Skeletal muscle satellite cell (primary cell): ENCODE data around the gene FAM43B. TPM values are rescaled to one million over a fixed set of nuclear protein-coding genes. Genes with fewer than 3 reads are reported as not detected.
A peak's percentile ranks its signal among the peaks of the same experiment; 100 is the strongest.
"Not testable (repeated sequence)": the region's sequence is repeated elsewhere in the genome, so short reads cannot be mapped to it uniquely, and the experiment has no call there.

ENCODE experiments used
- H3K27me3 ChIP-seq: 2 replicates; pipeline ENCODE4 v1.7.0; 2013; ENCODE audit warnings: low read length; ENCODE audit not compliant: control insufficient read depth, insufficient read depth
- H3K36me3 ChIP-seq: 2 replicates; pipeline ENCODE4 v1.7.0; 2013; ENCODE audit warnings: mild to moderate bottlenecking, control low read depth, low read length; ENCODE audit not compliant: insufficient read depth
- H3K4me1 ChIP-seq: 2 replicates; pipeline ENCODE4 v1.7.0; 2013; ENCODE audit warnings: low read length; ENCODE audit not compliant: control insufficient read depth, insufficient read depth
- H3K4me2 ChIP-seq: 2 replicates; pipeline ENCODE4 v1.7.0; 2013; ENCODE audit warnings: mild to moderate bottlenecking, low read length
- H3K4me3 ChIP-seq: 2 replicates; pipeline ENCODE4 v1.7.0; 2013; ENCODE audit warnings: low read length
- H3K9ac ChIP-seq: 2 replicates; pipeline ENCODE4 v1.7.0; 2013; ENCODE audit warnings: mild to moderate bottlenecking, low read depth, low read length, moderate library complexity
- H3K9me3 ChIP-seq: replicated peaks from 2 replicates; pipeline ENCODE4 v1.7.0; 2013; ENCODE audit warnings: mild to moderate bottlenecking, control low read depth, low read length
- total RNA-seq: library from RNA; depleted of rRNA; stranded (reverse); fragments of >200 nt; gene quantifications from 2 replicates; pipeline ENCODE4 v1.2.3, GENCODE V29; 2012; rRNA removed

Gene FAM43B
- under 0.01 and 0.22 TPM in 2 replicates for total RNA-seq

DNA sequence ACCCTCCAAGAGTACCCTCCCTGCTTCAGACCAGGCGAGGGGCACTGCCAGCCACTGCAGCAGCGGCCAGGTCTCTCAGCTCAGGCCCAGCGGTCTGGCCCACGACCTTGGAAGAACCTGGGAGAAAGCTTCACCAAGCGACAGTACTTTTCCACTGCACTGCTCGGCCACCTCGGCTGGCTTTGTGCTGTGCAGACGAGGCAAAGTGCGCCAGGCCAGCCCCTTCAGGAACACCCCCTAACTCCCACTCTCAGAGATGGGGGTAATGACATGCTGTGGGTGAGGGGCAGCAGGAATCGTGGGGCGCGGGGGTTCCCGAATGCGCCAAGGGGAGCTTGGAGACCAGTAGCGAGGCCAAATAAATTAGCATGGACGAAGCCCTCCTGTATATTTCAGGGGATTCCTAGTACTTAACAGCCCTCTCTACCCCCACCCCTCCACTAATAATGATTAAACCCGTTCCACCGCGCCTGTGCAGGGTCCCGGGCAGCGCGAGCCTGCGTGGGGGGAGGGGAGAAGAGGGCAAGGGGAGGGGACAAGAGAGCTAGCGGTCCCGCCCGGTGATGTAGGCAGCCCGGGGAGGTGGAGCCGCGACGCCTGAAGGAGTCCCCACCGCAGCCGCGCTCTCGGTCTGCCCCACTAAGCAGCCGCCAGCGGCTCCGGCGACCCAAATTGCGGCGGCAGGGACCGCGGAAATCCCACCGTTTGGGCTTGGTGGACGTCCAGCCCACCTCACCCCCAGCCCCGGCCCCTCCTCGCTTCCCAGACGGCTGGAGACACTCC lies at the start of gene FAM43B:
Gene FAM43B (plus strand): TSS at position 629 of the 783 bp plus-strand sequence. CDS start 401 bp downstream, outside the sequence.
- Histone ChIP-seq H3K4me3 (peak within 1 kb of the TSS; percentile 34), H3K4me2 (peak within 1 kb of the TSS; percentile 71), H3K36me3 (no peaks in the 10 kb centered on the region), H3K27me3 (peaks cover 73% of the 10 kb centered on the region), H3K9ac (no peak within 1 kb of the TSS), H3K9me3 (no peaks in the 10 kb centered on the region), H3K4me1 (peaks cover 17% of the 10 kb centered on the region)

- no peaks in the 10 kb centered on the region for H3K9me3 ChIP-seq
- no peaks in the 10 kb centered on the region for H3K27me3 ChIP-seq
- peaks cover 31% of the 10 kb centered on the region for H3K36me3 ChIP-seq
- no peak overlapping the region for H3K4me3 ChIP-seq
- peaks cover 9% of the 10 kb centered on the region for H3K4me1 ChIP-seq
- H3K4me2 ChIP-seq: no peak overlapping the region
- no peak overlapping the region for H3K9ac ChIP-seq
Observed at GRCh38 chr1:20505488-20505887, 46.9 kb upstream of the FAM43B start.

DNA sequence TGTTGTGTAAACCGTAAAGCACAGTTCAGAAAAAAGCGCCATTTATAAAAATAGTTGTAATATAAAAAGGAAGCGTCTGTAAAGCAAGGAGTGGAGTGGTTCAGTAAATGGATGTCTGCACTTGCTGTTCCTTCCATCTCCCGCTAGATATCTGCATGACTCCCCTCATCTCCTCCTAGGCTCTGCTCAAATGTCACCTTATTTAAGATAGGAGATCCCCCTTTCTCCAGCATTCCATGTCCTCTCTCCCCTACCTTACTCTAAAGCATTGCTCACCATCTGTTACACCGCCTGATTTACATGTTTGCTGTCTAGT lies 45.2 kb upstream of the FAM43B start:
- H3K4me3 ChIP-seq: peak overlapping the region; percentile 92
- peaks cover 9% of the 10 kb centered on the region for H3K4me1 ChIP-seq
- peak overlapping the region; percentile 92 for H3K9ac ChIP-seq
- H3K27me3 ChIP-seq: peaks cover 6% of the 10 kb centered on the region
- H3K9me3 ChIP-seq: no peaks in the 10 kb centered on the region
- peak overlapping the region; percentile 94 for H3K4me2 ChIP-seq
- H3K36me3 ChIP-seq: peaks cover 14% of the 10 kb centered on the region

DNA sequence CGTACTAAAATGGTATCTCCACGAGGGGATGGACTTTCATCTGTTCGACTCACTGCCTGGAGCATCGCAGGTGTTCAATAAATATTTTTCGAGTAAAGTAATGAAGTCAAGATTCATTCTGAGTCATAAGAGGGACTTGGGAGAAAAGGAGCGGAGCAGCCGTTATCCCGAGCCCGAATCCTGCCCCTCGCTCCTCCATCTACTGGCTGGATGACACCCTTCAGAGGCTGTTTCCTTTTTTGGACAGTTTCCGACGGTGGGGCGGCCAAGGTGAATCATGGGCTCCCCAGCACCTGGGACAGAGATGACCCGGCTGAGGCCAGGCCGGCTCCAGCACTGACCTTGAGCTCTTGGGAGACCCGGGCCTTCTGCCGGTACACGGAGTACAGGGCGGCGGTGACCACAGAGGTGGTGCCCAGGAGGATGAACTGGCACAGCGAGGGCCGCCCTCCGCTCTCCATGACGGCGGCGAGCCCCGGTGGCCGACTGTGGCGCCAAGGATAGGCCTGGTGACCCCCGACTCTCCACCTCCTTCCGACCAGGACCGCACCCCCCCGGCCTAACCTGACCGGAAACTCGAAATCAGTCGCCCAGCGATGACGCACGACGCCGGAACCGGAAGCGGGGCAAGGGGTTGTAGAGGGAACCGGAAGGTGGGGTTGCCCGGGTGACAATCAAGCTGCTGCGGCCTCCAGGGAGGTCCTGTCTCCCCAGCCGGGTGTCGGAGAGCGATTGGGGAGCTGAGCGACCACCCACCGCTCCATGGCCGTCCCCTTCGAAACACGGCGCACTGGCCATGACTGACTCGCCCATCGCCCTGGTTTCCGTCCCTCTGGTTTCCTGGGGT lies 44.6 kb upstream of the FAM43B start, which contains the start of gene MUL1:
Gene MUL1 (minus strand): TSS at position 588 of the 847 bp plus-strand sequence. CDS start 127 bp downstream, at position 461.
- H3K27me3 ChIP-seq: peaks cover 6% of the 10 kb centered on the region
- H3K9me3 ChIP-seq: no peaks in the 10 kb centered on the region
- H3K4me2 ChIP-seq: peak within 1 kb of the TSS; percentile 94
- peak within 1 kb of the TSS; percentile 92 for H3K9ac ChIP-seq
- peaks cover 9% of the 10 kb centered on the region for H3K4me1 ChIP-seq
- peak within 1 kb of the TSS; percentile 92 for H3K4me3 ChIP-seq
- H3K36me3 ChIP-seq: peaks cover 13% of the 10 kb centered on the region

DNA sequence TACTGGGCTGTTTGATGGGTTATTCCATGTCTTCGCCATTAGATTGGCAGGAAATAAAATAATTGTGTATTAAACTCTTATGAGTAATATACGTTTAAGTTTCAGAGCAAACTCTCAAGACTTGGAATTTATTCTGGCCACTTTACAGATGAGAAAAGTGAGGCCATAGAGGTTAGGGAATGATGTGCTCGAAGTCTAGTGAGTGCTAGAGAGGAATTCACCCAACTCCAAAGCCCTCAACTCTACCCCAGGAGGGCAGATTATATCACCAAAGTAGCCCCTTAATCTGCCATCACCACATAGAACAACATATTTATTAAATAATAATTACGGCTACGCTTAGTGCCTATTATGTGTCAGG lies 44.0 kb upstream of the FAM43B start:
- H3K36me3 ChIP-seq: peaks cover 9% of the 10 kb centered on the region
- H3K4me2 ChIP-seq: peak overlapping the region; percentile 94
- H3K9ac ChIP-seq: peak overlapping the region; percentile 92
- peak overlapping the region; percentile 92 for H3K4me3 ChIP-seq
- H3K4me1 ChIP-seq: peaks cover 9% of the 10 kb centered on the region
- H3K9me3 ChIP-seq: no peaks in the 10 kb centered on the region
- peaks cover 6% of the 10 kb centered on the region for H3K27me3 ChIP-seq

GRCh38 chr1:20511518-20512428 lies 40.6 kb upstream of the FAM43B start:
- peaks cover 12% of the 10 kb centered on the region for H3K27me3 ChIP-seq
- no peak overlapping the region for H3K4me2 ChIP-seq
- H3K36me3 ChIP-seq: no peaks in the 10 kb centered on the region
- H3K9me3 ChIP-seq: no peaks in the 10 kb centered on the region
- H3K9ac ChIP-seq: no peak overlapping the region
- peaks cover 6% of the 10 kb centered on the region for H3K4me1 ChIP-seq
- H3K4me3 ChIP-seq: no peak overlapping the region

- not testable (repeated sequence) for H3K27me3 ChIP-seq, H3K9me3 ChIP-seq, H3K4me1 ChIP-seq, H3K36me3 ChIP-seq, H3K4me2 ChIP-seq, H3K4me3 ChIP-seq, H3K9ac ChIP-seq
Observed at GRCh38 chr1:20519609-20520262, 32.6 kb upstream of the FAM43B start.

DNA sequence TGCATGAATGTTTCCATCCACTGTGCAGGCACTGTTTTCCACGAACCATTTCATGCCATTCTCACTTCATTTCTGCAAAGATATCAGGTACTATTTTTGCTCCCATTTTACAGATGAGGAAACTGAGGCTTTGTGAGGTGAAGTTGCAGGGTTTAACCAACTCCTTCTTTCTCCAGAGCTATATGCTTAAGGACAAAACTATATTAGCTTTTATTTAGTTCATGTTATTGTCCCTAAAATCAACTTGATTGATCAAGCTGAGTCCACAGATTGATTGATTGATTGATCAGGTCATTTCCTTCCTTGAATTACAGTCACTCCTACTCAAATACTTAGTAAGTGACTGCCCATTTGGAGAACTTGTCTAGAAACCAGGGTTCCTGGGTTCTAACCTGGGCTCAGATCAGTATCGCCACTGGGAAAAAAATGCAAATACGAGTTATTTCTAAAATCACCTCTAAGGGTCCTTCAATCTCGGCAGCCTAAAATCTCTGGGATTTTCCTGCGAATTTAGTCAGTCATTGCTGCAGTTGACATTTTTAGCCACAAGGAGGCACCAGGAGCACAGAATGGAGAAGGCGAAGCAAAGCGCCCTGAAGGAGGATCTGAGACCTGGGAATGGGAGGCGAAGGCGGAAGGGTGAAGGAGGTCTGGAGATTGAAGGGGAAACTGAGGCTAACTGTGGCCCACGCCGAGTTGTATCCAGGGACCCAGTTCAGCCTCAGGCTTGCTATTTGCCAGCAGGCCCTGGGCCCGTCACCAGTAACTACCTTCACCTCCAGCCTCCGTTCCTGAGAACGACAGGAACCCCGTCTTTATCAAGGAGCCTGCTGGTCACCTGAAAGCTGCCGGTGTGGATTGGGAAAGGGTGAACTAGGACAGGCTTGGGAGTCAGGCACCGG lies 30.2 kb upstream of the FAM43B start:
- Histone ChIP-seq H3K4me1 (no peaks in the 10 kb centered on the region), H3K9me3 (no peaks in the 10 kb centered on the region), H3K36me3 (no peaks in the 10 kb centered on the region), H3K4me2 (peak overlapping the region; percentile 77), H3K4me3 (peak overlapping the region; percentile 50), H3K27me3 (peaks cover 25% of the 10 kb centered on the region), H3K9ac (no peak overlapping the region)

DNA sequence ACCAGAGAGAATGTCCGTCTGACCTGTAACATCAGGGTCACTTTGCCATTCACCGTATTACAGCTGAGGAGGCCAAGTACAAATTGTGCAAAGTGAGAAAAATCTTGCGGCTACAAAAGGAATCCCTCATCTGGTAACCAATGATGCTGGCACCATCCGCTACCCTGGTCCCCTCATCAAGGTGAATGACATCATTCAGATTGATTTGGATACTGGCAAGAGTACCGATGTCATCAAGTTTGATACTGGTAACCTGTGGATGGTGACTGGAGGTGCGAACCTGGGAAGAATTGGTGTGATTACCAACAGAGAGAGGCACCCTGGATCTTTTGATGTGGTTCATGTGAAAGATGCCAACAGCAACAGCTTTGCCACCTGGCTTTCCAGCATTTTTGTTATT lies 26.1 kb upstream of the FAM43B start:
- no peak overlapping the region for H3K4me3 ChIP-seq
- no peaks in the 10 kb centered on the region for H3K9me3 ChIP-seq
- no peak overlapping the region for H3K4me2 ChIP-seq
- H3K4me1 ChIP-seq: no peaks in the 10 kb centered on the region
- H3K9ac ChIP-seq: no peak overlapping the region
- H3K27me3 ChIP-seq: peaks cover 54% of the 10 kb centered on the region
- no peaks in the 10 kb centered on the region for H3K36me3 ChIP-seq

GRCh38 chr1:20528221-20528620 lies 24.2 kb upstream of the FAM43B start:
- Histone ChIP-seq H3K9ac (no peak overlapping the region), H3K36me3 (no peaks in the 10 kb centered on the region), H3K4me2 (no peak overlapping the region), H3K27me3 (peaks cover 68% of the 10 kb centered on the region), H3K4me1 (no peaks in the 10 kb centered on the region), H3K4me3 (no peak overlapping the region), H3K9me3 (no peaks in the 10 kb centered on the region)
